ENCODE data around the gene TTC9. TPM values are rescaled to one million over a fixed set of nuclear protein-coding genes. Genes with fewer than 3 reads are reported as not detected.

Gene TTC9
- total and polyA plus RNA-seq, 10 of the 15 experiments (the other 5 are each of a cell fraction or from before 2014, with no cell fraction given): 0.87 to 15.8 (median 7.8) TPM

- TF ChIP-seq, protein P1, sequence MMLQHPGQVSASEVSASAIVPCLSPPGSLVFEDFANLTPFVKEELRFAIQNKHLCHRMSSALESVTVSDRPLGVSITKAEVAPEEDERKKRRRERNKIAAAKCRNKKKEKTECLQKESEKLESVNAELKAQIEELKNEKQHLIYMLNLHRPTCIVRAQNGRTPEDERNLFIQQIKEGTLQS (IDR thresholded peaks at IDR 0.05; ENCODE audit: borderline replicate concordance, extremely low read depth, low read depth, low read length): no peak
- TF ChIP-seq ESRRA (IDR thresholded peaks at IDR 0.05; ENCODE audit: low read length) (no peak), POLR2AphosphoS2 (IDR thresholded peaks at IDR 0.05; ENCODE audit: low read depth, low read length) (no peak), CHD4 (IDR thresholded peaks at IDR 0.05) (no peak), IRF3 (IDR thresholded peaks at IDR 0.05) (no peak), RELA (IDR thresholded peaks at IDR 0.05; ENCODE audit: borderline replicate concordance, partially characterized antibody) (no peak), IKZF2 (IDR thresholded peaks at IDR 0.05) (peak; percentile 66 to 71), PRDM15 (CRISPR knock-in tag; IDR thresholded peaks at IDR 0.05) (no peak), GABPA (IDR thresholded peaks at IDR 0.05; ENCODE audit: low read depth) (peak; percentile 80), BHLHE40 (IDR thresholded peaks at IDR 0.05; ENCODE audit: borderline replicate concordance in 1 of 2, low read depth in 2 of 2, low read length in 1 of 2) (peak; percentile 74 to 82), BCLAF1 (IDR thresholded peaks at IDR 0.05) (no peak), RB1 (IDR thresholded peaks at IDR 0.05; ENCODE audit: borderline replicate concordance) (no peak), CBX3 (IDR thresholded peaks at IDR 0.05; ENCODE audit: borderline replicate concordance, low read depth) (no peak), PML (IDR thresholded peaks at IDR 0.05; ENCODE audit: low read length) (peak; percentile 63), SREBF2 (IDR thresholded peaks at IDR 0.05; ENCODE audit: low read length) (no peak), ZNF207 (IDR thresholded peaks at IDR 0.05; ENCODE audit: borderline replicate concordance) (no peak)
- TF ChIP-seq, protein P2, sequence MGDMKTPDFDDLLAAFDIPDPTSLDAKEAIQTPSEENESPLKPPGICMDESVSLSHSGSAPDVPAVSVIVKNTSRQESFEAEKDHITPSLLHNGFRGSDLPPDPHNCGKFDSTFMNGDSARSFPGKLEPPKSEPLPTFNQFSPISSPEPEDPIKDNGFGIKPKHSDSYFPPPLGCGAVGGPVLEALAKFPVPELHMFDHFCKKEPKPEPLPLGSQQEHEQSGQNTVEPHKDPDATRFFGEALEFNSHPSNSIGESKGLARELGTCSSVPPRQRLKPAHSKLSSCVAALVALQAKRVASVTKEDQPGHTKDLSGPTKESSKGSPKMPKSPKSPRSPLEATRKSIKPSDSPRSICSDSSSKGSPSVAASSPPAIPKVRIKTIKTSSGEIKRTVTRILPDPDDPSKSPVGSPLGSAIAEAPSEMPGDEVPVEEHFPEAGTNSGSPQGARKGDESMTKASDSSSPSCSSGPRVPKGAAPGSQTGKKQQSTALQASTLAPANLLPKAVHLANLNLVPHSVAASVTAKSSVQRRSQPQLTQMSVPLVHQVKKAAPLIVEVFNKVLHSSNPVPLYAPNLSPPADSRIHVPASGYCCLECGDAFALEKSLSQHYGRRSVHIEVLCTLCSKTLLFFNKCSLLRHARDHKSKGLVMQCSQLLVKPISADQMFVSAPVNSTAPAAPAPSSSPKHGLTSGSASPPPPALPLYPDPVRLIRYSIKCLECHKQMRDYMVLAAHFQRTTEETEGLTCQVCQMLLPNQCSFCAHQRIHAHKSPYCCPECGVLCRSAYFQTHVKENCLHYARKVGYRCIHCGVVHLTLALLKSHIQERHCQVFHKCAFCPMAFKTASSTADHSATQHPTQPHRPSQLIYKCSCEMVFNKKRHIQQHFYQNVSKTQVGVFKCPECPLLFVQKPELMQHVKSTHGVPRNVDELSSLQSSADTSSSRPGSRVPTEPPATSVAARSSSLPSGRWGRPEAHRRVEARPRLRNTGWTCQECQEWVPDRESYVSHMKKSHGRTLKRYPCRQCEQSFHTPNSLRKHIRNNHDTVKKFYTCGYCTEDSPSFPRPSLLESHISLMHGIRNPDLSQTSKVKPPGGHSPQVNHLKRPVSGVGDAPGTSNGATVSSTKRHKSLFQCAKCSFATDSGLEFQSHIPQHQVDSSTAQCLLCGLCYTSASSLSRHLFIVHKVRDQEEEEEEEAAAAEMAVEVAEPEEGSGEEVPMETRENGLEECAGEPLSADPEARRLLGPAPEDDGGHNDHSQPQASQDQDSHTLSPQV (IDR thresholded peaks at IDR 0.05): no peak
Observed at GRCh38 chr14:70655110-70655826, 13.6 kb downstream of the TTC9 start (continued).

Data from GM12878 (cell line).